ENCODE measurements around the gene VDAC2. TPM values are rescaled to one million over a fixed set of nuclear protein-coding genes. Genes with fewer than 3 reads are reported as not detected.

The VDAC2 gene
- total RNA-seq, 4 donors from 2014 or later, result 133 to 163 (median 149) TPM

DNA sequence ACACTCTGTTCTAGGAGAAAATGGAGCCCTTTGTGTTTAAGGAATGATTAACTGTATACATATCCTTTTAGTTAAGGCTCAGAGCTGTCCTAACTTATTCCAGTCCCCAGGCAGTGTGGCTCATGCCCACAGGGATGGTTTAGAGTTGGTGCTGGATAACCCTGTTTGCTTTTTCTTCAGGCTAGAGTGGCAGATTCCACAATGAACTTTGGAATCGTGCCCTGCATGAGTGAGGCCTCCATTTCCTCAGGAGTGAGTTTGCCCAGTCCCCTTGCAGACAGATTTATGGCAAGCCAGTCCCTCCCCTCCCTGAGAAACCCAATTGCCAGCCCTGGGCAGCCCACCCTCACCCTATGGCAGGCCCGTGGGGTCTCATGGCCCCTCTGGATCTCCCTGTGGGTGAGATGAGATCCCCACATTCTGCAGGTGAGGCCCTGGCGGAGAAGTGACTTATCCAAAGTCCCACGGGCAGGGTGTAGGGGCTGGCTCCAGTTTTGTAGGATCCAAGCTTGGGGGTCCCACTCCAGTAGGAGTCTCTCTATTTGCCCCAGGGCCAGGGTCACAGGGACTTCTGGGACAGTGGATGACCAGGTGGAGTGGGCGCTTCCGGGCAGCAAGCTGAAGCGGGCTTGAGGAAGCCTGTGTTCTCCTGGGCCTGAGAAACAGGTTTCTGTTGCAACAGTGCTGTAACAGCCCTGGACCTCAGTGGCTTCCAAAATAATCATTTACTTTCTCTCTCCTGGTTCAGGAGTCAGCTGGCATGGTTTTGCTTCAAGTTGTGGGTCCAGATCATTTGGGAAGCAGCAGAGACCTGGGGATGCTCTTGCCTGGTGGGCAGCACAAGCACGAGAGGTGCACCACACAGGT lies 34.1 kb downstream of the VDAC2 start:
- no peak for TF ChIP-seq CTCF (IDR thresholded peaks at IDR 0.05; ENCODE audit: low read depth)

DNA sequence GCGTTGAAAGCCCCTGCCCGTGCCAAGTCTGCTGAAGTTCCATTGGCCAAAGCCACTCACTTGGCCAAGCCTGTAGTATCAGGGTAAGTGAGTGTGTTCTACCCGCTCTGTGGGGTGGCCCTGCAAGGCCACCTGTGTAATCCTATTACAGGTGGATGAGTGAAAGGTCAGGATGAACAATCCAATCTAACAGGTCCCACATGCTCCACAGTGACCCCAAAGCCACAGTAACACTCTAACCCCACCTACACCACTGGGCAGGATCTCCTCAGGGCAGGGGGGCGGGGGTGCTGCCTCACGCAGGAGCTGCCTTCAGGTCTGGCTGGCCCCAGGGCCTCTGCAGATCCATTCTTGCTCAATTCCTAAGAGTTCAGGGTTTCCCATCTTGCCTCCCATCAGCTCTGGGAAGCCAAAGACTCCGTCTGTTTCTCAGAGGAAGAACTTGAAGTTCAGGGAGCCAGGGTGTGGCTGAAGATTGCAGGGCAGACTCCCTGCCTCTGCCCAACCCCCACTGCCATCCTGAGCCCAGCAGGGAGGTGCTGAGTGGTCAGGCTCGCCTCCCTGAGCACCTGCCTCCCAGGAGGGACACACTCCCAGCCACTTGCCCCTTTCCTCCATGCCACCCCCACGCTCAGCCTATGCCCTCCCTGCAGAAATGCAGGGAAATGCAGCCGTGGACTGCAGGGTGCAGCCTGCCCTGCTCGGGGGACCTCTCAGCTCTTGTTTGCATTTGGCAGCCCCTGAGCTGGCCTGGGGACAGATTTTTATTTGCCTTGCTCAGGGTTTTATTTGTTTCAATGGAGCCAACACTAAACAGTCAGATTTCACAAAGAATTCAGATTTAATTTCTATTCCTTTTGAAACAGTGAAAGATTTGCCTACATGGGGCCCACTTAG lies 35.0 kb downstream of the VDAC2 start:
- TF ChIP-seq CTCF (IDR thresholded peaks at IDR 0.05; ENCODE audit: low read depth), result no peak

- no peak for TF ChIP-seq CTCF (IDR thresholded peaks at IDR 0.05; ENCODE audit: low read depth)
Observed at GRCh38 chr10:75246506-75246905, 35.9 kb downstream of the VDAC2 start.

DNA sequence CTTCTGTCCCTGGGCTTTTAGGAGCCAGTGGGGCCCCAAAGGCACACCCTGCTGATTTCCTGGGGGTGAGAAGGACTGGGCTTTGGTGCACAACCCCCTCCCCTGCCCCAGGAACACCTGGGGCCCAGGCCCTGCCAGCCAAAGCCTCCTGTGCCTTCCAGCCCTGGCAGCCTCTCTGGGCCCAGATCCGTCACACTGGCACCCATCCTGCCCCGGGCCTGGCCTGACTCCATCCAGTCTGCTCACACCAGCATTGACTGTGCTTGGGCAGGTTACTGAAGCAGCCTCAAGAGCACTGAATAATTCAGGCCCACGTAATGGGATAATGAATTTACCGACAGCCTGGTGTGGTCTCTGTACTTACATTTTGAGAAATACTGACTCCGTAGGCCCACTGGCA lies 37.2 kb downstream of the VDAC2 start:
- no peak for TF ChIP-seq CTCF (IDR thresholded peaks at IDR 0.05; ENCODE audit: low read depth)

- no peak for TF ChIP-seq CTCF (IDR thresholded peaks at IDR 0.05; ENCODE audit: low read depth)
Observed at GRCh38 chr10:75250934-75251333, 40.3 kb downstream of the VDAC2 start.

DNA sequence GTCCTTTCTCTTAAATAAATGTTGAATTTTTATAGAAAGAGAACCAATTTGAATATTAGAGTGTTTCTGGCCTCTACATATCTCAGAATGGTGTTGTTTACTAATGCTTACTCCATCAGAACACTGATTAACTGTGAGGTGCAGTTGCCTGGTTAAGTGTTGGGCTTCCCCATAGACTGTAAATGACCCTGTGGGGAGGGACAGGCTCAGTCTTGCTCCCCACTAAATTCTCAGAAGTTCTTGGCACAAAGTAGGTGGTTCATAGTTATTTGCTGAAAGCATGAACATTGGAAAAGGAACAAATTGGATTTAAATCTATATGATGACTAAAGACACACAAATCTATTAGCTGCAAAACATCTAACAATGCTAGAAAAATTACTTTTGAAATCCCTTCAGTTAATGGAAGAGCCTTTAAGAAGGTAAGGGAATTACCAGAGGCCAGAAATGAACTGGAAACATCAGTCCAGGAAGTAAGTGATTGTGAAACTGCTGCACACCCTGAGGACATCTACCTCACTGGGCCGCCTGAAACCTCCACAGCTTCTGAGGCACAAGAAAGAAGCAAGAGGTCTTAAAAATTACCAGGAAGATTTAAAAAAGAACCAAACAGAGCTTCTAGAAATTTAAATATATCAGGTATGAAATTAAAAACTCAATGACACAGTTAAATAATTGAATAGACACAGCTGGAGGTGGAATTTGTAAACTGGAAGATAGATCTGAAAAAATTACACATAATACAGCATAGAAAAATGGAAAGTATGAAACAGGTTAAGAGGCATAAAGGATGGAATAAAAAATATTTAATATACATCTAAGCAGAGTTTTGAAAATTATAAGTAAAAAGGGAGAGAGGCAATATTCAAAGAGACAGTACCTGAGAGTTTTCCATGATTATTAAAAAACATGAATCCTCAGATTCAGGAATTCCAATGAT lies 43.0 kb downstream of the VDAC2 start:
- no peak for TF ChIP-seq CTCF (IDR thresholded peaks at IDR 0.05; ENCODE audit: low read depth)
